Suprapubic skin (tissue), 2 donors: ENCODE results near the gene RMI1.

Experiments used
- EP300 ChIP-seq: sonication (generic); formaldehyde crosslinking; IDR thresholded peaks from one replicate; pipeline ENCODE4 v1.6.1; 2017; ENCODE audit warnings: antibody characterized with exemption
- POLR2A ChIP-seq, 2 donors: fragments of 450-650 bp; IDR thresholded peaks; one replicate each; pipeline ENCODE4 v1.6.1; 2017; ENCODE audit warnings: antibody characterized with exemption in 2 of 2, mild to moderate bottlenecking in 2 of 2, moderate library complexity in 2 of 2

DNA sequence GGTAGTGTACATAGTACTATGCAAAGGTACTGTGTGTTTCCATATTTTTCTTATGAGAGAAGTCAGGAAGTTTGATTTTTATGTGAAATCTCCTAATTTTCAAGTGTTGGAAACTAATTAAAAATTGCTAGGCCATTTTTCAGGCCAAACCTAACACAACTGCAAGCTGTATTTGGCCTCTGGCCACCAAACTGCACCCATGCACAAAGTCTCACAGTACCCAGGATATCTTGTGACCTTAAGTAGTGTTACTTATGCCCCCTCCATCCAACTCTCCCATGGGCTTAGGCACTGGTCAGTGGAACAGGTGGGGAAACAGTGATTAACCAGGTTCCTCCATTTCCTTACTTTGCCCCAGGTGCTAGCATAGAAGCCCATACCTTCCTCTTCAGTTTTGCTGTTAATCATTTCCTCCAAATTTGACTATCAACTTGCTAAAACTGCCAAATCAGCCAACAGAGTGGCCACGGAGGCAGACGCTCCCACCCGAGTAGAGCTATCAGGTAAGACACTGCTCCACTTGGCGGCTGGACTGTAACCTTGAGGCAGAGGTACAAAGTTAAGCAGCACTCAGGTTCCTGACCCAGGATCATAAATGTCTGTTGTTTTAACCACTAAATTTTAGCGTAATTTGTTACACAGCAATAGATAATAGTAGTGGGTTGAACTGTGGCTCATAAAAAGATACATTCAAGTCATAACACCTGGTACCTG lies 39.9 kb upstream of the RMI1 start:
- TF ChIP-seq EP300 (no peak), POLR2A (IDR thresholded peaks at IDR 0.05) (no peak)
